HG03103 (cell line): ENCODE data around the gene NFKBIA.
"Not testable (repeated sequence)": the region's sequence is repeated elsewhere in the genome, so short reads cannot be mapped to it uniquely, and the experiment has no call there.

Source experiments
- ATAC-seq: cut with Tn5 transposase; IDR thresholded peaks from one replicate; pipeline ENCODE4 v1.9.1; 2021; ENCODE audit warnings: low read depth; ENCODE audit not compliant: unreplicated experiment

NFKBIA gene

GRCh38 chr14:35392103-35392502, 12.4 kb downstream of the NFKBIA start:
- ATAC-seq = no peak

GRCh38 chr14:35391388-35391710, 13.2 kb downstream of the NFKBIA start:
- ATAC-seq = no peak

- no peak for ATAC-seq
These were observed 13.8 kb downstream of the NFKBIA start for GRCh38 chr14:35390577-35391387.

- ATAC-seq = no peak
These were observed 15.3 kb downstream of the NFKBIA start for GRCh38 chr14:35389315-35389667.

- ATAC-seq = no peak
These were observed 15.8 kb downstream of the NFKBIA start for GRCh38 chr14:35388656-35389314.

- ATAC-seq = no peak
These were observed 16.6 kb downstream of the NFKBIA start for GRCh38 chr14:35387713-35388579.

- ATAC-seq = no peak
These were observed 17.3 kb downstream of the NFKBIA start for GRCh38 chr14:35387219-35387618.

- ATAC-seq = no peak
These were observed 17.9 kb downstream of the NFKBIA start for GRCh38 chr14:35386673-35387125.

GRCh38 chr14:35385042-35385839, 19.3 kb downstream of the NFKBIA start:
- no peak for ATAC-seq

GRCh38 chr14:35384455-35385041, 20.0 kb downstream of the NFKBIA start:
- no peak for ATAC-seq

- ATAC-seq = no peak
These were observed 20.7 kb downstream of the NFKBIA start for GRCh38 chr14:35383569-35384454.

GRCh38 chr14:35380794-35381193, 23.8 kb downstream of the NFKBIA start:
- no peak for ATAC-seq

- not testable (repeated sequence) for ATAC-seq
These were observed 25.2 kb downstream of the NFKBIA start for GRCh38 chr14:35379234-35379933.

- no peak for ATAC-seq
These were observed 25.9 kb downstream of the NFKBIA start for GRCh38 chr14:35378425-35379233.

- ATAC-seq = no peak
These were observed 29.0 kb downstream of the NFKBIA start for GRCh38 chr14:35375558-35376025.

GRCh38 chr14:35374263-35374712, 30.3 kb downstream of the NFKBIA start:
- ATAC-seq = no peak

- not testable (repeated sequence) for ATAC-seq
These were observed 31.3 kb downstream of the NFKBIA start for GRCh38 chr14:35373208-35373607.
